HUDEP-2 (cell line): ENCODE data around the gene AADACL2.
"Not testable (repeated sequence)": the region's sequence is repeated elsewhere in the genome, so short reads cannot be mapped to it uniquely, and the experiment has no call there.

Source experiments
- DNase-seq, 76 experiments: peaks; one replicate each; lab custom pipeline; 2025; ENCODE audit not compliant: unreplicated experiment in 76 of 76; lab: John Stamatoyannopoulos, UW

AADACL2 gene

GRCh38 chr3:151764699-151765098 is 31.0 kb downstream of the AADACL2 start:
- not testable (repeated sequence) for DNase-seq

GRCh38 chr3:151765685-151766084 is 32.0 kb downstream of the AADACL2 start:
- DNase-seq: no peak

- no peak for DNase-seq
Observed at GRCh38 chr3:151766454-151766853, 32.7 kb downstream of the AADACL2 start.

- no peak for DNase-seq
Observed at GRCh38 chr3:151768393-151768930, 34.7 kb downstream of the AADACL2 start.

- DNase-seq: no peak
Observed at GRCh38 chr3:151769175-151769574, 35.4 kb downstream of the AADACL2 start.

- DNase-seq: no peak
Observed at GRCh38 chr3:151770956-151771355, 37.2 kb downstream of the AADACL2 start.

GRCh38 chr3:151772825-151773480 is 39.2 kb downstream of the AADACL2 start:
- no peak for DNase-seq

GRCh38 chr3:151774235-151774634 is 40.5 kb downstream of the AADACL2 start:
- DNase-seq: no peak

GRCh38 chr3:151774910-151775309 is 41.2 kb downstream of the AADACL2 start:
- DNase-seq: no peak

- no peak for DNase-seq
Observed at GRCh38 chr3:151775314-151776258, 41.9 kb downstream of the AADACL2 start.

GRCh38 chr3:151776259-151776740 is 42.6 kb downstream of the AADACL2 start:
- no peak for DNase-seq

GRCh38 chr3:151777880-151778279 is 44.2 kb downstream of the AADACL2 start:
- DNase-seq: no peak

GRCh38 chr3:151787626-151788025 is 53.9 kb downstream of the AADACL2 start:
- no peak for DNase-seq

- no peak for DNase-seq
Observed at GRCh38 chr3:151788401-151788800, 54.7 kb downstream of the AADACL2 start.

- no peak for DNase-seq
Observed at GRCh38 chr3:151789853-151790463, 56.2 kb downstream of the AADACL2 start.

- not testable (repeated sequence) for DNase-seq
Observed at GRCh38 chr3:151790763-151791162, 57.0 kb downstream of the AADACL2 start.

- no peak for DNase-seq
Observed at GRCh38 chr3:151792411-151792810, 58.7 kb downstream of the AADACL2 start.

- DNase-seq: no peak
Observed at GRCh38 chr3:151793636-151794035, 59.9 kb downstream of the AADACL2 start.

- DNase-seq: no peak
Observed at GRCh38 chr3:151794080-151794479, 60.4 kb downstream of the AADACL2 start.

- no peak for DNase-seq
Observed at GRCh38 chr3:151795276-151795675, 61.5 kb downstream of the AADACL2 start.

GRCh38 chr3:151796105-151796680 is 62.5 kb downstream of the AADACL2 start:
- DNase-seq: no peak
